ENCODE data around the gene SPAG9.

The SPAG9 gene, protein sequence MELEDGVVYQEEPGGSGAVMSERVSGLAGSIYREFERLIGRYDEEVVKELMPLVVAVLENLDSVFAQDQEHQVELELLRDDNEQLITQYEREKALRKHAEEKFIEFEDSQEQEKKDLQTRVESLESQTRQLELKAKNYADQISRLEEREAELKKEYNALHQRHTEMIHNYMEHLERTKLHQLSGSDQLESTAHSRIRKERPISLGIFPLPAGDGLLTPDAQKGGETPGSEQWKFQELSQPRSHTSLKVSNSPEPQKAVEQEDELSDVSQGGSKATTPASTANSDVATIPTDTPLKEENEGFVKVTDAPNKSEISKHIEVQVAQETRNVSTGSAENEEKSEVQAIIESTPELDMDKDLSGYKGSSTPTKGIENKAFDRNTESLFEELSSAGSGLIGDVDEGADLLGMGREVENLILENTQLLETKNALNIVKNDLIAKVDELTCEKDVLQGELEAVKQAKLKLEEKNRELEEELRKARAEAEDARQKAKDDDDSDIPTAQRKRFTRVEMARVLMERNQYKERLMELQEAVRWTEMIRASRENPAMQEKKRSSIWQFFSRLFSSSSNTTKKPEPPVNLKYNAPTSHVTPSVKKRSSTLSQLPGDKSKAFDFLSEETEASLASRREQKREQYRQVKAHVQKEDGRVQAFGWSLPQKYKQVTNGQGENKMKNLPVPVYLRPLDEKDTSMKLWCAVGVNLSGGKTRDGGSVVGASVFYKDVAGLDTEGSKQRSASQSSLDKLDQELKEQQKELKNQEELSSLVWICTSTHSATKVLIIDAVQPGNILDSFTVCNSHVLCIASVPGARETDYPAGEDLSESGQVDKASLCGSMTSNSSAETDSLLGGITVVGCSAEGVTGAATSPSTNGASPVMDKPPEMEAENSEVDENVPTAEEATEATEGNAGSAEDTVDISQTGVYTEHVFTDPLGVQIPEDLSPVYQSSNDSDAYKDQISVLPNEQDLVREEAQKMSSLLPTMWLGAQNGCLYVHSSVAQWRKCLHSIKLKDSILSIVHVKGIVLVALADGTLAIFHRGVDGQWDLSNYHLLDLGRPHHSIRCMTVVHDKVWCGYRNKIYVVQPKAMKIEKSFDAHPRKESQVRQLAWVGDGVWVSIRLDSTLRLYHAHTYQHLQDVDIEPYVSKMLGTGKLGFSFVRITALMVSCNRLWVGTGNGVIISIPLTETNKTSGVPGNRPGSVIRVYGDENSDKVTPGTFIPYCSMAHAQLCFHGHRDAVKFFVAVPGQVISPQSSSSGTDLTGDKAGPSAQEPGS (N-terminal part only)

DNA sequence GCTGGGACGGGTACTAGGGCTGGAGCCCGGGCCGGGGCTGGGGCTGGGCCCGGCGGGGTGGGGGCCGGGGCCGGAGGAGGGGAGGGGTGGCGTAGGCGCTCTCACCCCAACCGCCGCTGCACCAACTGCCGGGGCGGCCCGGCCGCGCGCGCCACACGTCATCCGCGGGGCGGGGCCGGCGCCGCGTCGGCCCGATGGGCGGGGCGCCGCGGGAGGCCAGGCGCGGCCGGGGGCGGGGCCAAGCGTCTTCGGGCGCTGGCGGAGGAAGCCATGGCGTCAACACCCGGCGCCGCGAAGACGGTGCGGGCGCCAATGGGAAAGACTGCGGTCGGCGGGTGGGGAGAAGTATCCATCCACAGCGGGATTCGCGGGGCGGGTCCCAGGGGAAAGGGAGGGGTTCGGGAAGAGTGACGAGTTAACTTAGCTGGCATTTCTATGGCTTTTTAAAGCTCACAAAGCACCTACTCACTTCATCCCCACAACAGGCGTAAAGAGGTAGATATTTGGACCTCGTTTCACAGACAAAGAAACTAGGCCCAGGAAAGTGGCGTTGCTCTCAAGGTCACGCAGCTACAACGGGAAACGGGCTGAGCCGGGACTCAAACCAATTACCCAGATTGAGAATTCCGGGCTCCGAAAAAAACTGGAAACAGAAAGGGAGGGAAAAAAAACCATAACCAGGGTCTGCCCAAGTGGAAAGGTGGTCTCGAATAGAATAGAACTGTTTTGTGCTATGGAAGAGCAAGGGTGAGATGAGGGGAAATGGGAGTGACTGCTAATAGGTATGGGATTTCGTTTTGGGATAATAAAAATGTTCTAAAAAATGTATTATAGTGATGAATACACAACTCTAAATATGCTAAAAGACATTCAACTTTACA lies at the start of gene SPAG9:
Gene SPAG9 (minus strand): TSS at position 130 of the 881 bp plus-strand sequence. CDS start 212 bp downstream, outside the sequence.
- DNase-seq (ENCODE audit: low read depth in 2 of 2), result peak; percentile 98 to 99
- TF ChIP-seq, protein P1, sequence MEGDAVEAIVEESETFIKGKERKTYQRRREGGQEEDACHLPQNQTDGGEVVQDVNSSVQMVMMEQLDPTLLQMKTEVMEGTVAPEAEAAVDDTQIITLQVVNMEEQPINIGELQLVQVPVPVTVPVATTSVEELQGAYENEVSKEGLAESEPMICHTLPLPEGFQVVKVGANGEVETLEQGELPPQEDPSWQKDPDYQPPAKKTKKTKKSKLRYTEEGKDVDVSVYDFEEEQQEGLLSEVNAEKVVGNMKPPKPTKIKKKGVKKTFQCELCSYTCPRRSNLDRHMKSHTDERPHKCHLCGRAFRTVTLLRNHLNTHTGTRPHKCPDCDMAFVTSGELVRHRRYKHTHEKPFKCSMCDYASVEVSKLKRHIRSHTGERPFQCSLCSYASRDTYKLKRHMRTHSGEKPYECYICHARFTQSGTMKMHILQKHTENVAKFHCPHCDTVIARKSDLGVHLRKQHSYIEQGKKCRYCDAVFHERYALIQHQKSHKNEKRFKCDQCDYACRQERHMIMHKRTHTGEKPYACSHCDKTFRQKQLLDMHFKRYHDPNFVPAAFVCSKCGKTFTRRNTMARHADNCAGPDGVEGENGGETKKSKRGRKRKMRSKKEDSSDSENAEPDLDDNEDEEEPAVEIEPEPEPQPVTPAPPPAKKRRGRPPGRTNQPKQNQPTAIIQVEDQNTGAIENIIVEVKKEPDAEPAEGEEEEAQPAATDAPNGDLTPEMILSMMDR (IDR thresholded peaks at IDR 0.05; ENCODE audit: low read depth, low read length), result no peak
- peak within 1 kb of the TSS; percentile 98 to 99 for H3K4me3 ChIP-seq (replicated peaks in 1 of 2; ENCODE audit: low read depth in 2 of 2, low read length in 2 of 2)

- TF ChIP-seq, protein P1 (IDR thresholded peaks at IDR 0.05; ENCODE audit: low read depth, low read length), result no peak
- no peak for DNase-seq (ENCODE audit: low read depth in 2 of 2)
- no peak overlapping the region for H3K4me3 ChIP-seq (replicated peaks in 1 of 2; ENCODE audit: low read depth in 2 of 2, low read length in 2 of 2)
Measured at GRCh38 chr17:51169340-51169739, 48.7 kb upstream of the SPAG9 start.

GRCh38 chr17:51166987-51167931 lies 46.6 kb upstream of the SPAG9 start:
- peak; percentile 42 to 46 for DNase-seq (ENCODE audit: low read depth in 2 of 2)
- peak overlapping the region; percentile 95 to 96 for H3K4me3 ChIP-seq (replicated peaks in 1 of 2; ENCODE audit: low read depth in 2 of 2, low read length in 2 of 2)
- TF ChIP-seq, protein P1 (IDR thresholded peaks at IDR 0.05; ENCODE audit: low read depth, low read length), result peak; percentile 83

- peak within 1 kb of the TSS; percentile 95 to 96 for H3K4me3 ChIP-seq (replicated peaks in 1 of 2; ENCODE audit: low read depth in 2 of 2, low read length in 2 of 2)
- DNase-seq (ENCODE audit: low read depth in 2 of 2), result peak; percentile 84 to 86
- TF ChIP-seq, protein P1 (IDR thresholded peaks at IDR 0.05; ENCODE audit: low read depth, low read length), result no peak
Measured at GRCh38 chr17:51166198-51166986, 45.7 kb upstream of the SPAG9 start, which contains the start of gene NME2. NME2 (plus strand) TSS chr17:51166411; CDS start chr17:51166831, 420 bp downstream.

- TF ChIP-seq, protein P1 (IDR thresholded peaks at IDR 0.05; ENCODE audit: low read depth, low read length), result no peak
- DNase-seq (ENCODE audit: low read depth in 2 of 2), result no peak
- peak overlapping the region; percentile 95 to 96 for H3K4me3 ChIP-seq (replicated peaks in 1 of 2; ENCODE audit: low read depth in 2 of 2, low read length in 2 of 2)
Measured at GRCh38 chr17:51165680-51166197, 45.1 kb upstream of the SPAG9 start.
